HEK293 (cell line): ENCODE results near the gene ABHD3.
A peak's percentile ranks its signal among the peaks of the same experiment; 100 is the strongest.

Experiments
- SCRT1 ChIP-seq: fragments of 450-650 bp; formaldehyde crosslinking; IDR thresholded peaks from 2 replicates; pipeline ENCODE4 v1.5.1; 2016; ENCODE audit warnings: missing biosample characterization, missing genetic modification characterization, borderline replicate concordance
- ZNF10 ChIP-seq: fragments of 450-650 bp; formaldehyde crosslinking; IDR thresholded peaks from 2 replicates; pipeline ENCODE4 v1.5.1; 2017; ENCODE audit warnings: missing biosample characterization, missing genetic modification characterization
- ZNF791 ChIP-seq: fragments of 450-650 bp; formaldehyde crosslinking; IDR thresholded peaks from 2 replicates; pipeline ENCODE4 v1.5.1; 2016; ENCODE audit warnings: missing biosample characterization, missing genetic modification characterization
- TF ChIP-seq, protein P1 (sequence below): fragments of 450-650 bp; formaldehyde crosslinking; IDR thresholded peaks from 2 replicates; pipeline ENCODE4 v1.5.1; 2016; ENCODE audit warnings: missing biosample characterization, missing genetic modification characterization
- TF ChIP-seq, protein P2 (sequence below): fragments of 450-650 bp; formaldehyde crosslinking; IDR thresholded peaks from 2 replicates; pipeline ENCODE4 v1.5.1; 2016; ENCODE audit warnings: missing biosample characterization, missing genetic modification characterization
- TF ChIP-seq, protein P3 (sequence below): fragments of 450-650 bp; formaldehyde crosslinking; IDR thresholded peaks from 2 replicates; pipeline ENCODE4 v1.5.1; 2016; ENCODE audit warnings: missing biosample characterization, missing genetic modification characterization

DNA sequence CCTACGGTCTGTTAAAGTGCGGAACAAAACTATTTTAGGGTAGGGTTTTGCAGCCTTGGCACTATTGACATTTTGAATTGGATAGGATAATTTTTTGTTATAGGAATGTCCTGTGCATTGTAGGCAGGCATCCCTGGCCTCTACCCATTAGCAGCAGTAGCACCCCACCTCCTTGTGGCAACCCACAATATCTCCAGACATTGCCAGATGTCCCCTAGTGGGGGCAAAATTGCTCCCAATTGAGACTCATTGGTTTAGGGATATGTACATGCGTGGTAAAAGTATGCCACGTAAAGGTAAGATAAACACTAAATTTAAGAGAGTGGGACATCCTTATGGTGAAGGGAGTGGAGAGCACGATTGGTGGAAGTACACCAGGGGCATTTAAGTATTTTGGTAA, 40.7 kb upstream of the ABHD3 start:
- TF ChIP-seq, protein P1, sequence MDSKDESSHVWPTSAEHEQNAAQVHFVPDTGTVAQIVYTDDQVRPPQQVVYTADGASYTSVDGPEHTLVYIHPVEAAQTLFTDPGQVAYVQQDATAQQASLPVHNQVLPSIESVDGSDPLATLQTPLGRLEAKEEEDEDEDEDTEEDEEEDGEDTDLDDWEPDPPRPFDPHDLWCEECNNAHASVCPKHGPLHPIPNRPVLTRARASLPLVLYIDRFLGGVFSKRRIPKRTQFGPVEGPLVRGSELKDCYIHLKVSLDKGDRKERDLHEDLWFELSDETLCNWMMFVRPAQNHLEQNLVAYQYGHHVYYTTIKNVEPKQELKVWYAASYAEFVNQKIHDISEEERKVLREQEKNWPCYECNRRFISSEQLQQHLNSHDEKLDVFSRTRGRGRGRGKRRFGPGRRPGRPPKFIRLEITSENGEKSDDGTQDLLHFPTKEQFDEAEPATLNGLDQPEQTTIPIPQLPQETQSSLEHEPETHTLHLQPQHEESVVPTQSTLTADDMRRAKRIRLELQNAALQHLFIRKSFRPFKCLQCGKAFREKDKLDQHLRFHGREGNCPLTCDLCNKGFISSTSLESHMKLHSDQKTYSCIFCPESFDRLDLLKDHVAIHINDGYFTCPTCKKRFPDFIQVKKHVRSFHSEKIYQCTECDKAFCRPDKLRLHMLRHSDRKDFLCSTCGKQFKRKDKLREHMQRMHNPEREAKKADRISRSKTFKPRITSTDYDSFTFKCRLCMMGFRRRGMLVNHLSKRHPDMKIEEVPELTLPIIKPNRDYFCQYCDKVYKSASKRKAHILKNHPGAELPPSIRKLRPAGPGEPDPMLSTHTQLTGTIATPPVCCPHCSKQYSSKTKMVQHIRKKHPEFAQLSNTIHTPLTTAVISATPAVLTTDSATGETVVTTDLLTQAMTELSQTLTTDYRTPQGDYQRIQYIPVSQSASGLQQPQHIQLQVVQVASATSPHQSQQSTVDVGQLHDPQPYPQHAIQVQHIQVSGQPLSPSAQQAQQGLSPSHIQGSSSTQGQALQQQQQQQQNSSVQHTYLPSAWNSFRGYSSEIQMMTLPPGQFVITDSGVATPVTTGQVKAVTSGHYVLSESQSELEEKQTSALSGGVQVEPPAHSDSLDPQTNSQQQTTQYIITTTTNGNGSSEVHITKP, result no peak
- TF ChIP-seq SCRT1 (tag by site-specific recombination), result no peak
- TF ChIP-seq ZNF10 (tag by site-specific recombination), result no peak
- TF ChIP-seq, protein P2, sequence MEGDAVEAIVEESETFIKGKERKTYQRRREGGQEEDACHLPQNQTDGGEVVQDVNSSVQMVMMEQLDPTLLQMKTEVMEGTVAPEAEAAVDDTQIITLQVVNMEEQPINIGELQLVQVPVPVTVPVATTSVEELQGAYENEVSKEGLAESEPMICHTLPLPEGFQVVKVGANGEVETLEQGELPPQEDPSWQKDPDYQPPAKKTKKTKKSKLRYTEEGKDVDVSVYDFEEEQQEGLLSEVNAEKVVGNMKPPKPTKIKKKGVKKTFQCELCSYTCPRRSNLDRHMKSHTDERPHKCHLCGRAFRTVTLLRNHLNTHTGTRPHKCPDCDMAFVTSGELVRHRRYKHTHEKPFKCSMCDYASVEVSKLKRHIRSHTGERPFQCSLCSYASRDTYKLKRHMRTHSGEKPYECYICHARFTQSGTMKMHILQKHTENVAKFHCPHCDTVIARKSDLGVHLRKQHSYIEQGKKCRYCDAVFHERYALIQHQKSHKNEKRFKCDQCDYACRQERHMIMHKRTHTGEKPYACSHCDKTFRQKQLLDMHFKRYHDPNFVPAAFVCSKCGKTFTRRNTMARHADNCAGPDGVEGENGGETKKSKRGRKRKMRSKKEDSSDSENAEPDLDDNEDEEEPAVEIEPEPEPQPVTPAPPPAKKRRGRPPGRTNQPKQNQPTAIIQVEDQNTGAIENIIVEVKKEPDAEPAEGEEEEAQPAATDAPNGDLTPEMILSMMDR, result peak; percentile 35; the same call in 1 of the 2 replicates
- TF ChIP-seq, protein P3, sequence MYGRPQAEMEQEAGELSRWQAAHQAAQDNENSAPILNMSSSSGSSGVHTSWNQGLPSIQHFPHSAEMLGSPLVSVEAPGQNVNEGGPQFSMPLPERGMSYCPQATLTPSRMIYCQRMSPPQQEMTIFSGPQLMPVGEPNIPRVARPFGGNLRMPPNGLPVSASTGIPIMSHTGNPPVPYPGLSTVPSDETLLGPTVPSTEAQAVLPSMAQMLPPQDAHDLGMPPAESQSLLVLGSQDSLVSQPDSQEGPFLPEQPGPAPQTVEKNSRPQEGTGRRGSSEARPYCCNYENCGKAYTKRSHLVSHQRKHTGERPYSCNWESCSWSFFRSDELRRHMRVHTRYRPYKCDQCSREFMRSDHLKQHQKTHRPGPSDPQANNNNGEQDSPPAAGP (tag by site-specific recombination), result no peak
- no peak for TF ChIP-seq ZNF791 (tag by site-specific recombination)
